HUES48 (cell line): ENCODE measurements around the gene RMDN2.
"Not testable (repeated sequence)": the region's sequence is repeated elsewhere in the genome, so short reads cannot be mapped to it uniquely, and the experiment has no call there.

Experiments
- H3K27ac ChIP-seq: one replicate; pipeline ENCODE4 v1.7.0; 2013; ENCODE audit warnings: low read depth, low read length, inconsistent platforms
- H3K27me3 ChIP-seq: 2 replicates; pipeline ENCODE4 v1.6.1; 2013; ENCODE audit warnings: mild to moderate bottlenecking, low read length; ENCODE audit not compliant: control insufficient read depth, insufficient read depth
- H3K36me3 ChIP-seq: 2 replicates; pipeline ENCODE4 v1.6.1; 2013; ENCODE audit warnings: low read length; ENCODE audit not compliant: control insufficient read depth, insufficient read depth
- H3K4me1 ChIP-seq: 2 replicates; pipeline ENCODE4 v1.6.1; 2013; ENCODE audit warnings: mild to moderate bottlenecking, low read length; ENCODE audit not compliant: control insufficient read depth, insufficient read depth
- H3K4me3 ChIP-seq: 2 replicates; pipeline ENCODE4 v1.5.1; 2013; ENCODE audit warnings: mild to moderate bottlenecking, low read depth, low read length
- H3K9ac ChIP-seq: 2 replicates; pipeline ENCODE4 v1.6.1; 2013; ENCODE audit warnings: mild to moderate bottlenecking, low read depth, low read length, moderate library complexity
- H3K9me3 ChIP-seq: 2 replicates; pipeline ENCODE4 v1.6.1; 2013; ENCODE audit warnings: low read length; ENCODE audit not compliant: control insufficient read depth, insufficient read depth

Gene RMDN2

GRCh38 chr2:37992601-37993000 is 67.5 kb downstream of the RMDN2 start:
- peaks cover 10% of the 10 kb centered on the region for H3K4me1 ChIP-seq
- H3K9ac ChIP-seq: no peak overlapping the region
- no peaks in the 10 kb centered on the region for H3K9me3 ChIP-seq
- H3K4me3 ChIP-seq: no peak overlapping the region
- no peaks in the 10 kb centered on the region for H3K36me3 ChIP-seq
- no peaks in the 10 kb centered on the region for H3K27me3 ChIP-seq
- H3K27ac ChIP-seq: no peak overlapping the region

DNA sequence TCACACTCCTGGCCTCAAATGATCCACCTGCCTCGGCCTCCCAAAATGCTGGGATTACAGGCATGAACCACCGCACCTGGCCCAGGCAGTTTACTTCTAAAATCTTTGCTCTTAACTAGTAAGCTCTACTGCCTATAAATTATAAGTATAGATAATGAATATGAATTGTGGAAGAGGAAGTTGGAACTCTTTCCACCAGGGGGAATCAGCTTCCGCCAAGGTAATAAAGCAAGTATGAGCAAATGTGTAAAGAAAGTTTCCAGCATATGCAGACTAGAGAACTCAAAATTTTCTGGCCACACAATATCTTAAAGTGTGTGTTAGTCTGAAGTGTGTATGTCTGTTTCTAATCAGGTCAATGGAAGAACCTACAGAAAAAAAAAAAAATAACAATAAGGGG is 68.1 kb downstream of the RMDN2 start:
- H3K4me1 ChIP-seq: peaks cover 10% of the 10 kb centered on the region
- no peaks in the 10 kb centered on the region for H3K36me3 ChIP-seq
- no peak overlapping the region for H3K27ac ChIP-seq
- no peak overlapping the region for H3K4me3 ChIP-seq
- H3K9ac ChIP-seq: no peak overlapping the region
- no peaks in the 10 kb centered on the region for H3K27me3 ChIP-seq
- no peaks in the 10 kb centered on the region for H3K9me3 ChIP-seq

DNA sequence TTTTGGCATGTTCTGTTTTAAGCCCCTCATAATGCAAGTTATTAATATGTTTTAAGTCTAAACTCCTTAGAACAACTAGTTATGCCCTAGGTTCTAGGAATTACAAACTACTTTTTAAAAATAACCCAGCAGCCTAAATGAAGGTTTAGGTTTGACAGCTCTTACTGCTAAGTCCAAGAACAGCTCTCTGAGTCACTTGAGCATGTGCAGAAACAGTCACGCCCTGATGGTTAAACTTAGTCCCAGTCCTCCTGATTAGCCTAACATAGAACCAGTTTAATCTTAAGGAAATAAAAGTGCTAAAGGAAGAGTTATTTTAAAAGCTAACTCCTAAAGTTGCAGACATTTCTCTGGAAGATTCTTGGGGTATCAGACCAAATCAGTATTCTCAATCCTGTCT is 72.5 kb downstream of the RMDN2 start:
- Histone ChIP-seq H3K4me3 (no peak overlapping the region), H3K27me3 (no peaks in the 10 kb centered on the region), H3K36me3 (no peaks in the 10 kb centered on the region), H3K27ac (no peak overlapping the region), H3K4me1 (peaks cover 10% of the 10 kb centered on the region), H3K9me3 (peaks cover 6% of the 10 kb centered on the region; the same call in 1 of the 2 replicates), H3K9ac (no peak overlapping the region)

GRCh38 chr2:38000485-38001222 is 75.6 kb downstream of the RMDN2 start:
- H3K4me1 ChIP-seq: no peaks in the 10 kb centered on the region
- no peaks in the 10 kb centered on the region for H3K27me3 ChIP-seq
- no peaks in the 10 kb centered on the region for H3K36me3 ChIP-seq
- no peak overlapping the region for H3K9ac ChIP-seq
- H3K9me3 ChIP-seq: peaks cover 6% of the 10 kb centered on the region; the same call in 1 of the 2 replicates
- H3K27ac ChIP-seq: no peak overlapping the region
- no peak overlapping the region for H3K4me3 ChIP-seq

DNA sequence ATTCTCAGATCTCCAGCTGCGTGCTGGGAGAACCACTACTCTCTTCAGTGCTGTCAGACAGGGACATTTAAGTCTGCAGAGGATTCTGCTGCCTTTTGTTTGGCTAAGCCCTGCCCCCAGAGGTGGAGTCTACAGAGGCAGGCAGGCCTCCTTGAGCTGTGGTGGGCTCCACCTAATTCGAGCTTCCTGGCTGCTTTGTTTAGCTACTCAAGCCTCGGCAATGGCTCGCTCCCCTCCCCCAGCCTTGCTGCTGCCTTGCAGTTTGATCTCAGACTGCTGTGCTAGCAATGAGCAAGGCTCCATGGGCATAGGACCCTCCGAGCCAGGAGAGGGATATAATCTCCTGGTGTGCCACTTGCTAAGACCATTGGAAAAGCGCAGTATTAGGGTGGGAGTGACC is 85.1 kb downstream of the RMDN2 start:
- H3K27ac ChIP-seq, H3K4me3 ChIP-seq, H3K9me3 ChIP-seq, H3K9ac ChIP-seq, H3K27me3 ChIP-seq, H3K4me1 ChIP-seq, H3K36me3 ChIP-seq: not testable (repeated sequence)

GRCh38 chr2:38010995-38011394 is 85.9 kb downstream of the RMDN2 start:
- no peaks in the 10 kb centered on the region for H3K4me1 ChIP-seq

DNA sequence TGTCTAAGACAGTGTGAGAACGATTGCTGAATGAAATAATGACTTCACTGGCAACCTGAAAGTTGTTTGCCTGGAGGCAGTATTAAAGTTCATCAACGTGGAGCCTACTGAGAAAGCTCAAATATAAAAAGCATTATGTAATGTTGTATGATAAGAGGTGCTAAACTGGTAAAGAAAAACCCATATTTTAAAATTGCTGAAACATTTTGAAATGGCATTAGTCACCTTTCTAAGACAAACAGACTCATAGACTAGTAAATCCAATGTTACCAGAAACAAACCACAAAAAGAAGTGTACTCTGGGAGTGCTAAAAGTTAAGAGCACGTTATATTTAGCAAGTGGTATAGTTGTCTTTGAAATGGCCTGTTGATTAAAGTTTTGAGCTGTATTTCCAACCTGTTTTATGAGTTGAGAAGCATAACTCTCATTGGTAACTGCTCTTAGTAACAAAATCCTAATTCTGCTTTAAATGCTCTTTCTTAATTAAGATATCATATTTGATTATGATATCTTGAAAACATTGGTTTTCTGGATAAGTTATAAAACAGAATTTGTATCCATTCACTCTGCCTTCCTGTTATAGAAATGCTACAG is 88.2 kb downstream of the RMDN2 start:
- H3K4me3 ChIP-seq: no peak overlapping the region
- H3K27me3 ChIP-seq: no peaks in the 10 kb centered on the region
- no peak overlapping the region for H3K27ac ChIP-seq
- peaks cover 10% of the 10 kb centered on the region; the same call in 1 of the 2 replicates for H3K9me3 ChIP-seq
- peaks cover 6% of the 10 kb centered on the region; the same call in 1 of the 2 replicates for H3K4me1 ChIP-seq
- H3K9ac ChIP-seq: no peak overlapping the region
- no peaks in the 10 kb centered on the region for H3K36me3 ChIP-seq

More at GRCh38 chr2:38010995-38011394, 85.9 kb downstream of the RMDN2 start:
- Histone ChIP-seq H3K36me3 (no peaks in the 10 kb centered on the region), H3K9ac (no peak overlapping the region), H3K4me3 (no peak overlapping the region), H3K27me3 (no peaks in the 10 kb centered on the region), H3K27ac (no peak overlapping the region), H3K9me3 (peaks cover 10% of the 10 kb centered on the region; the same call in 1 of the 2 replicates)

- Histone ChIP-seq H3K36me3 (no peaks in the 10 kb centered on the region), H3K27ac (no peak overlapping the region), H3K9ac (no peak overlapping the region), H3K4me3 (no peak overlapping the region), H3K9me3 (no peaks in the 10 kb centered on the region), H3K27me3 (no peaks in the 10 kb centered on the region), H3K4me1 (peaks cover 6% of the 10 kb centered on the region; the same call in 1 of the 2 replicates)
Observed at GRCh38 chr2:38016219-38016618, 91.1 kb downstream of the RMDN2 start.

DNA sequence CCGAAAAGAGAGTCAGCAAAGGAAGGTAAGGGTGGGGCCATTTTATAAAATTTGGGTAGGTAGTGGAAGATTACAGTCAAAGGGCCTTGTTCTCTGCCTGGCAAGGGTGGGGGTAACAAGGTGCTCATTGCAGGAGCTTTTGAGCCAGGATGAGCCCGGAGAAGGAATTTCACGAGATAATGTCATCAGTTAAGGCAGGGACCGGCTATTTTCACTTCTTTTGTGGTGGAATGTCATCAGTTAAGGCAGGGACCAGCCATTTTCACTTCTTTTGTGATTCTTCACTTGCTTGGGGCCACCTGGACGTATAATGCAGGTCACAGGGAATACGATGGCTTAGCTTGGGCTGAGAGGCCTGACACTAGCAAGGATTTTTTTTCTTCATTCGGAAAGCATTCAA is 92.7 kb downstream of the RMDN2 start:
- Histone ChIP-seq H3K36me3 (no peaks in the 10 kb centered on the region), H3K9ac (no peak overlapping the region), H3K9me3 (no peaks in the 10 kb centered on the region), H3K27ac (peak overlapping the region; percentile 18), H3K4me3 (no peak overlapping the region), H3K27me3 (no peaks in the 10 kb centered on the region), H3K4me1 (peaks cover 6% of the 10 kb centered on the region; the same call in 1 of the 2 replicates)

DNA sequence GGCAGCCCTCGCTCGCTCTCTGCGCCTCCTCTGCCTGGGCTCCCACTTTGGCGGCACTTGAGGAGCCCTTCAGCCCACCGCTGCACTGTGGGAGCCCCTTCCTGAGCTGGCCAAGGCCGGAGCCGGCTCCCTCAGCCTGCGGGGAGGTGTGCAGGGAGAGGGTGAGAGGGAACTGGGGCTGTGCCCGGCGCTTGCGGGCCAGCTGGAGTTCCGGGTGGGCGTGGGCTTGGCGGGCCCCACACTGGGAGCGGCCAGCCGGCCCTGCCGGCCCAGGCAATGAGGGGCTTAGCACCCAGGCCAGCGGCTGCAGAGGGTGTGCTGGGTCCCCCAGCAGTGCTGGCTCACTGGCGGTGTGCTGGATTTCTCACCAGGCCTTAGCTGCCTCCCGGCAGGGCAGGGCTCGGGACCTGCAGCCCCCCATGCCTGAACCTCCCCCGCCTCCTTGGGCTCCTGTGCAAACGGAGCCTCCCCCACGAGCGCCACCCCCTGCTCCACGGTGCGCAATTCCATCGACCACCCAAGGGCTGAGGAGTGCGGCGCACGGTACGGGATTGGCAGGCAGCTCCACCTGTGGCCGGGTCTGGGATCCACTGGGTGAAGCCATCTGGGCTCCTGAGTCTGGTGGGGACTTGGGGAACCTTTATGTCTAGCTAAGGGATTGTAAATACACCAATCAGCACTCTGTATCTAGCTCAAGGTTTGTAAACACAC is 95.4 kb downstream of the RMDN2 start:
- H3K36me3 ChIP-seq: not testable (repeated sequence)

GRCh38 chr2:38021589-38021988 is 96.5 kb downstream of the RMDN2 start:
- Histone ChIP-seq H3K9me3 (no peaks in the 10 kb centered on the region), H3K9ac (no peak overlapping the region), H3K4me1 (peaks cover 6% of the 10 kb centered on the region; the same call in 1 of the 2 replicates), H3K4me3 (no peak overlapping the region), H3K27ac (no peak overlapping the region), H3K36me3 (no peaks in the 10 kb centered on the region), H3K27me3 (no peaks in the 10 kb centered on the region)

More for the DNA sequence above, 95.4 kb downstream of the RMDN2 start:
- H3K4me3 ChIP-seq, H3K4me1 ChIP-seq, H3K27me3 ChIP-seq, H3K27ac ChIP-seq, H3K9ac ChIP-seq, H3K9me3 ChIP-seq: not testable (repeated sequence)
